Neural progenitor cell (in vitro differentiated cells): ENCODE measurements around the gene MAGI2.

Experiments
- EZH2 ChIP-seq: fragments of 200-600 bp; sonication (generic); IDR thresholded peaks from 2 replicates; pipeline ENCODE4 v1.6.1; 2017; ENCODE audit warnings: antibody characterized with exemption, mild to moderate bottlenecking, moderate library complexity
- TF ChIP-seq, protein P1 (sequence below): fragments of 200-600 bp; sonication (generic); IDR thresholded peaks from 2 replicates; pipeline ENCODE4 v1.5.1; 2017; ENCODE audit warnings: antibody characterized with exemption, mild to moderate bottlenecking

- TF ChIP-seq, protein P1, sequence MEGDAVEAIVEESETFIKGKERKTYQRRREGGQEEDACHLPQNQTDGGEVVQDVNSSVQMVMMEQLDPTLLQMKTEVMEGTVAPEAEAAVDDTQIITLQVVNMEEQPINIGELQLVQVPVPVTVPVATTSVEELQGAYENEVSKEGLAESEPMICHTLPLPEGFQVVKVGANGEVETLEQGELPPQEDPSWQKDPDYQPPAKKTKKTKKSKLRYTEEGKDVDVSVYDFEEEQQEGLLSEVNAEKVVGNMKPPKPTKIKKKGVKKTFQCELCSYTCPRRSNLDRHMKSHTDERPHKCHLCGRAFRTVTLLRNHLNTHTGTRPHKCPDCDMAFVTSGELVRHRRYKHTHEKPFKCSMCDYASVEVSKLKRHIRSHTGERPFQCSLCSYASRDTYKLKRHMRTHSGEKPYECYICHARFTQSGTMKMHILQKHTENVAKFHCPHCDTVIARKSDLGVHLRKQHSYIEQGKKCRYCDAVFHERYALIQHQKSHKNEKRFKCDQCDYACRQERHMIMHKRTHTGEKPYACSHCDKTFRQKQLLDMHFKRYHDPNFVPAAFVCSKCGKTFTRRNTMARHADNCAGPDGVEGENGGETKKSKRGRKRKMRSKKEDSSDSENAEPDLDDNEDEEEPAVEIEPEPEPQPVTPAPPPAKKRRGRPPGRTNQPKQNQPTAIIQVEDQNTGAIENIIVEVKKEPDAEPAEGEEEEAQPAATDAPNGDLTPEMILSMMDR: no peak
- TF ChIP-seq EZH2: no peak
Observed at GRCh38 chr7:78206769-78207168, 1246.7 kb downstream of the MAGI2 start.
